ENCODE results near the gene ZNRF3. TPM values are rescaled to one million over a fixed set of nuclear protein-coding genes. Genes with fewer than 3 reads are reported as not detected.

Gene ZNRF3
- total and polyA plus RNA-seq, 2 donors (not counting 1 experiment from before 2014, with no cell fraction given), result 0.21 to 0.71 TPM

GRCh38 chr22:28999510-28999909, 116.1 kb downstream of the ZNRF3 start:
- DNase-seq (no peak), ATAC-seq (ENCODE audit: low read depth) (no peak)
- Histone ChIP-seq H3K4me3 (ENCODE audit: control extremely low read depth in 1 of 5, extremely low read depth in 1 of 5, insufficient read depth in 1 of 5, low read depth in 2 of 5, low read length in 4 of 5) (no peak overlapping the region), H4K20me1 (ENCODE audit: control insufficient read depth, insufficient read depth, low read length, poor library complexity, severe bottlenecking) (no peaks in the 10 kb centered on the region), H3K4me1 (ENCODE audit: control insufficient read depth in 2 of 2, insufficient read depth in 2 of 2, low read length in 2 of 2) (no peaks in the 10 kb centered on the region), H3K27me3 (replicated peaks in 1 of 4; ENCODE audit: control extremely low read depth in 1 of 4, control insufficient read depth in 3 of 4, insufficient read depth in 4 of 4, low read length in 3 of 4) (no peaks in the 10 kb centered on the region), H3K79me2 (ENCODE audit: control insufficient read depth, insufficient read depth, low read length) (no peaks in the 10 kb centered on the region), H2AFZ (ENCODE audit: insufficient read depth, low read depth, low read length, poor library complexity, severe bottlenecking) (no peak overlapping the region), H3K9ac (ENCODE audit: low read length) (no peak overlapping the region), H3K27ac (ENCODE audit: low read length in 2 of 2) (no peak overlapping the region), H3K36me3 (replicated peaks in 1 of 2; ENCODE audit: control extremely low read depth in 1 of 2, control insufficient read depth in 1 of 2, extremely low read depth in 1 of 2, insufficient read depth in 2 of 2, low read length in 1 of 2) (no peaks in the 10 kb centered on the region), H3K4me2 (replicated peaks; ENCODE audit: low read depth, low read length, poor library complexity, severe bottlenecking) (no peak overlapping the region), H3K9me3 (ENCODE audit: control extremely low read depth in 1 of 3, control insufficient read depth in 2 of 3, insufficient read depth in 1 of 3, low read length in 2 of 3) (peaks cover 0 to 3% (median 0%) of the 10 kb centered on the region in 3 donors)
- Mint-ChIP-seq H3K9me3 (ENCODE audit: insufficient read depth) (no peaks in the 10 kb centered on the region), H3K4me3 (no peak overlapping the region), H3K27ac (no peak overlapping the region), H3K4me1 (no peaks in the 10 kb centered on the region), H3K27me3 (peaks cover 8% of the 10 kb centered on the region)
- POLR2A ChIA-PET, result no interaction called here
- TF ChIP-seq EZH2 (IDR thresholded peaks at IDR 0.05; ENCODE audit: borderline replicate concordance, insufficient read depth, low read depth, low read length, poor library complexity, severe bottlenecking), result no peak
- no peak for TF ChIP-seq CTCF (IDR thresholded peaks at IDR 0.05)
- WGBS (ENCODE audit: insufficient coverage), result 72% methylated on average over 3 of the region's 7 CpGs
- CTCF ChIA-PET, result no interaction called here
- intact Hi-C loops (cut with micrococcal nuclease), result no loop called here

- ChIA-PET CTCF (no interaction called here), POLR2A (no interaction called here)
- H3K4me1 Mint-ChIP-seq, result no peaks in the 10 kb centered on the region
- Histone ChIP-seq H3K36me3 (replicated peaks in 1 of 2; ENCODE audit: control extremely low read depth in 1 of 2, control insufficient read depth in 1 of 2, extremely low read depth in 1 of 2, insufficient read depth in 2 of 2, low read length in 1 of 2) (no peaks in the 10 kb centered on the region), H2AFZ (ENCODE audit: insufficient read depth, low read depth, low read length, poor library complexity, severe bottlenecking) (no peak overlapping the region), H3K9me3 (ENCODE audit: control extremely low read depth in 1 of 3, control insufficient read depth in 2 of 3, insufficient read depth in 1 of 3, low read length in 2 of 3) (peaks cover 0 to 3% (median 0%) of the 10 kb centered on the region in 3 donors), H4K20me1 (ENCODE audit: control insufficient read depth, insufficient read depth, low read length, poor library complexity, severe bottlenecking) (no peaks in the 10 kb centered on the region), H3K4me3 (ENCODE audit: control extremely low read depth in 1 of 5, extremely low read depth in 1 of 5, insufficient read depth in 1 of 5, low read depth in 2 of 5, low read length in 4 of 5) (no peak overlapping the region), H3K79me2 (ENCODE audit: control insufficient read depth, insufficient read depth, low read length) (no peaks in the 10 kb centered on the region), H3K27me3 (replicated peaks in 1 of 4; ENCODE audit: control extremely low read depth in 1 of 4, control insufficient read depth in 3 of 4, insufficient read depth in 4 of 4, low read length in 3 of 4) (peaks cover 0 to 2% (median 0%) of the 10 kb centered on the region in 4 experiments), H3K27ac (ENCODE audit: low read length in 2 of 2) (no peak overlapping the region), H3K4me1 (ENCODE audit: control insufficient read depth in 2 of 2, insufficient read depth in 2 of 2, low read length in 2 of 2) (no peaks in the 10 kb centered on the region), H3K9ac (ENCODE audit: low read length) (no peak overlapping the region), H3K4me2 (replicated peaks; ENCODE audit: low read depth, low read length, poor library complexity, severe bottlenecking) (no peak overlapping the region)
- no peak for DNase-seq
- no peak for TF ChIP-seq EZH2 (IDR thresholded peaks at IDR 0.05; ENCODE audit: borderline replicate concordance, insufficient read depth, low read depth, low read length, poor library complexity, severe bottlenecking)
- no peak for TF ChIP-seq CTCF (IDR thresholded peaks at IDR 0.05)
- peaks cover 11% of the 10 kb centered on the region for H3K27me3 Mint-ChIP-seq
- no peak for ATAC-seq (ENCODE audit: low read depth)
- intact Hi-C loops (cut with micrococcal nuclease), result no loop called here
- H3K9me3 Mint-ChIP-seq (ENCODE audit: insufficient read depth), result no peaks in the 10 kb centered on the region
- H3K27ac Mint-ChIP-seq, result no peak overlapping the region
- H3K4me3 Mint-ChIP-seq, result no peak overlapping the region
- WGBS (ENCODE audit: insufficient coverage), result no CpG with 5 or more reads among the region's 1 CpG
Measured at GRCh38 chr22:28999919-29000556, 116.7 kb downstream of the ZNRF3 start.
